Parathyroid adenoma (tissue), 2 donors: ENCODE measurements around the gene TTLL13.

Experiments used
- H2AFZ ChIP-seq: fragments of 300-600 bp; sonication (generic); one replicate; pipeline ENCODE4 v1.7.0; 2017; ENCODE audit warnings: antibody characterized with exemption, mild to moderate bottlenecking
- H3K27ac ChIP-seq: fragments of 300-600 bp; sonication (generic); one replicate; pipeline ENCODE4 v1.7.0; 2017
- H3K27me3 ChIP-seq: fragments of 300-600 bp; sonication (generic); one replicate; pipeline ENCODE4 v1.7.0; 2017; ENCODE audit warnings: low read length; ENCODE audit not compliant: control insufficient read depth, insufficient read depth
- H3K36me3 ChIP-seq: fragments of 300-600 bp; sonication (generic); one replicate; pipeline ENCODE4 v1.7.0; 2017; ENCODE audit warnings: low read length; ENCODE audit not compliant: control insufficient read depth, insufficient read depth
- H3K4me1 ChIP-seq: fragments of 300-600 bp; sonication (generic); one replicate; pipeline ENCODE4 v1.7.0; 2017; ENCODE audit warnings: control low read depth
- H3K4me2 ChIP-seq: fragments of 300-600 bp; sonication (generic); one replicate; pipeline ENCODE4 v1.7.0; 2017; ENCODE audit warnings: low read length
- H3K4me3 ChIP-seq: fragments of 300-600 bp; sonication (generic); one replicate; pipeline ENCODE4 v1.7.0; 2017; ENCODE audit warnings: low read depth, low read length
- H3K79me2 ChIP-seq: fragments of 300-600 bp; sonication (generic); one replicate; pipeline ENCODE4 v1.7.0; 2017; ENCODE audit warnings: control low read depth
- H3K9ac ChIP-seq: fragments of 300-600 bp; sonication (generic); one replicate; pipeline ENCODE4 v1.7.0; 2017; ENCODE audit warnings: mild to moderate bottlenecking
- H3K9me3 ChIP-seq: fragments of 300-600 bp; sonication (generic); one replicate; pipeline ENCODE4 v1.7.0; 2017; ENCODE audit warnings: low read length; ENCODE audit not compliant: control insufficient read depth
- CTCF ChIP-seq: fragments of 300-600 bp; sonication (generic); IDR thresholded peaks from one replicate; pipeline ENCODE4 v1.7.0; 2017; ENCODE audit warnings: antibody characterized with exemption, mild to moderate bottlenecking
- donor health status: primary hyperparathyroidism.

Gene TTLL13

GRCh38 chr15:90207252-90207651 is 42.1 kb upstream of the TTLL13 start:
- H3K4me1 ChIP-seq: peaks cover 28% of the 10 kb centered on the region
- no peaks in the 10 kb centered on the region for H3K36me3 ChIP-seq

DNA sequence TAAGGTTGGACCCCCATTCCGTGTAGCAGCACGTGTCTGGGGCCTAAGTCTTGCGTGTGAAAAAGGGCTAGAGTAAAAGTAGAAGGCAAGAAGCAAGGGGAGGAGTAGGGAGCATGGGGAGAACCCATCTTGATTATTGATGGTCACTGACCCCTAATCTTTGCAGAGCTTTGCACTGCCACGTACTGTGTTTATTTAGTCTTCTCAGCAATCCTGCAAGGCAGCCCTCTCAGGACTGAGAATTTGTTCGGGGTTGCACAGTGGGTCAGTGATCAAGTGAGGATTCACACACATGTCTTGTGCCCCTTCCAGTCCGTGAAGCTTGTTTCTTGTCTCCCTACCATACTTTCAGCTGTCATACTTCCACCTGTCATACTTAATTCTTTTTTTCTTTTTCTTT is 41.0 kb upstream of the TTLL13 start:
- Histone ChIP-seq H3K9me3 (no peaks in the 10 kb centered on the region), H3K4me1 (peaks cover 34% of the 10 kb centered on the region), H3K79me2 (peaks cover 28% of the 10 kb centered on the region), H3K36me3 (no peaks in the 10 kb centered on the region), H2AFZ (no peak overlapping the region), H3K9ac (no peak overlapping the region), H3K27ac (no peak overlapping the region), H3K4me2 (no peak overlapping the region), H3K27me3 (no peaks in the 10 kb centered on the region), H3K4me3 (no peak overlapping the region)
- no peak for TF ChIP-seq CTCF

More at GRCh38 chr15:90207252-90207651, 42.1 kb upstream of the TTLL13 start:
- H3K27me3 ChIP-seq: no peaks in the 10 kb centered on the region
- no peak for TF ChIP-seq CTCF
- no peak overlapping the region for H2AFZ ChIP-seq
- no peak overlapping the region for H3K9ac ChIP-seq
- H3K79me2 ChIP-seq: peaks cover 31% of the 10 kb centered on the region
- H3K4me2 ChIP-seq: no peak overlapping the region
- H3K27ac ChIP-seq: no peak overlapping the region
- H3K4me3 ChIP-seq: no peak overlapping the region
- no peaks in the 10 kb centered on the region for H3K9me3 ChIP-seq

- Histone ChIP-seq H3K27ac (no peak overlapping the region), H2AFZ (no peak overlapping the region), H3K9me3 (no peaks in the 10 kb centered on the region), H3K4me3 (no peak overlapping the region), H3K4me2 (no peak overlapping the region), H3K36me3 (no peaks in the 10 kb centered on the region), H3K9ac (no peak overlapping the region), H3K4me1 (peaks cover 34% of the 10 kb centered on the region), H3K79me2 (peaks cover 17% of the 10 kb centered on the region), H3K27me3 (no peaks in the 10 kb centered on the region)
- TF ChIP-seq CTCF: no peak
These were observed 39.8 kb upstream of the TTLL13 start for GRCh38 chr15:90209591-90209990.

- H3K9me3 ChIP-seq: no peaks in the 10 kb centered on the region
- no peak for TF ChIP-seq CTCF
- H3K27ac ChIP-seq: no peak overlapping the region
- H3K27me3 ChIP-seq: no peaks in the 10 kb centered on the region
- no peak overlapping the region for H3K4me3 ChIP-seq
- H3K36me3 ChIP-seq: no peaks in the 10 kb centered on the region
- H3K4me1 ChIP-seq: peaks cover 31% of the 10 kb centered on the region
- H2AFZ ChIP-seq: no peak overlapping the region
- H3K4me2 ChIP-seq: peak overlapping the region; percentile 22
- no peak overlapping the region for H3K9ac ChIP-seq
- peaks cover 8% of the 10 kb centered on the region for H3K79me2 ChIP-seq
These were observed 38.8 kb upstream of the TTLL13 start for GRCh38 chr15:90210593-90210992.

DNA sequence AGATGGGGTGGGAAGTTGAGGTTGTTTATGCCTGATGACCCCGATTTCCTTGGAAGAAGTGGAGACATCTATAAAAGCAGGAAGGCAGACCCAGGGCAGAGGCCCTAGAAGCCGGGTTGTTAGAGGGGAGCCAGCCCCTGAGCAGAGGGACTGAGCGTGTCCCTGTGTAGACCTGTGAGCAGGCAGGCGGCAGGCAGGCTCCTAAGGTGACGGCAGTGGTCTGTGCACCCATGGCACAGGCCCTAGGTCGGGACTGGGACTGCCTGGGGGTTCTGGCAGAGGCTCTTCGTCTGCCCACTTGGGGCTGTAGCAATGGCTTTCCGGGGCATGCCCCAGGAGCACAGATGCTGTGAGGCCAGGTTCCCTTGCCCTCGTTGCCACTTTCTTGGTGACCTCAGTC is 38.3 kb upstream of the TTLL13 start:
- H3K9ac ChIP-seq: no peak overlapping the region
- H3K4me3 ChIP-seq: peak overlapping the region; percentile 19

More for the DNA sequence above, 38.3 kb upstream of the TTLL13 start:
- Histone ChIP-seq H3K27me3 (no peaks in the 10 kb centered on the region), H2AFZ (no peak overlapping the region), H3K4me2 (peak overlapping the region; percentile 28), H3K36me3 (no peaks in the 10 kb centered on the region), H3K9me3 (no peaks in the 10 kb centered on the region), H3K79me2 (peaks cover 8% of the 10 kb centered on the region), H3K27ac (no peak overlapping the region), H3K4me1 (peaks cover 29% of the 10 kb centered on the region)
- TF ChIP-seq CTCF: no peak
